SK-N-SH (cell line): ENCODE measurements around the gene TMEM114. TPM values are rescaled to one million over a fixed set of nuclear protein-coding genes. Genes with fewer than 3 reads are reported as not detected.

ENCODE experiments used
- CTCF ChIA-PET: fragments of 300-600, 350-600 bp; formaldehyde crosslinking; extraction: SDS; loops from one replicate; lab custom pipeline; 2021; lab: Yijun Ruan, JAX
- POLR2A ChIA-PET: fragments of 350-600 bp; sonication (Branson Sonifier 250); formaldehyde crosslinking; extraction: SDS; loops from one replicate; lab custom pipeline; 2020; ENCODE audit warnings: antibody characterized with exemption, inconsistent platforms; lab: Yijun Ruan, JAX
- DNase-seq: peaks from one replicate; pipeline ENCODE4 v3.0.0; 2012
- H2AFZ ChIP-seq: fragments of 200-600 bp; sonication (generic); 2 replicates; pipeline ENCODE4 v1.8.1; 2016; ENCODE audit warnings: antibody characterized with exemption, mild to moderate bottlenecking, low read depth
- H3F3A ChIP-seq: fragments of 200-600 bp; sonication (generic); replicated peaks from 2 replicates; pipeline ENCODE3; 2016; ENCODE audit warnings: antibody characterized with exemption, mild to moderate bottlenecking; ENCODE audit not compliant: insufficient read depth
- H3K27ac ChIP-seq, 2 experiments: fragments of 200-500 bp in 1 of 2; fragments of 200-600 bp in 1 of 2; sonication (Bioruptor generic) in 1 of 2; sonication (generic), shearing (Covaris generic) in 1 of 2; 2 replicates each; pipeline versions ENCODE4 v1.5.1 to v1.6.1; 2014 to 2016; ENCODE audit warnings: low read depth in 2 of 2, inconsistent platforms in 1 of 2, low read length in 1 of 2, mild to moderate bottlenecking in 1 of 2, mixed read lengths in 1 of 2
- H3K27me3 ChIP-seq: fragments of 200-600 bp; sonication (generic), shearing (Covaris generic); 2 replicates; pipeline ENCODE4 v1.6.1; 2016; ENCODE audit warnings: mixed run types; ENCODE audit not compliant: insufficient read depth
- H3K36me3 ChIP-seq, 2 experiments: fragments of 200-500 bp in 1 of 2; fragments of 200-600 bp in 1 of 2; sonication (Bioruptor generic) in 1 of 2; sonication (generic) in 1 of 2; replicated peaks in 1 of 2; 2 replicates each; pipeline versions ENCODE3 to v1.5.1; 2014 to 2016; ENCODE audit warnings: low read length in 1 of 2, mild to moderate bottlenecking in 1 of 2; ENCODE audit not compliant: insufficient read depth in 2 of 2, control insufficient read depth in 1 of 2
- H3K4me1 ChIP-seq, 2 experiments: fragments of 200-500 bp in 1 of 2; fragments of 200-600 bp in 1 of 2; sonication (Bioruptor generic) in 1 of 2; sonication (generic), shearing (Covaris generic) in 1 of 2; 2 replicates each; pipeline versions ENCODE4 v1.5.1 to v1.6.1; 2014 to 2016; ENCODE audit warnings: low read depth in 1 of 2, low read length in 1 of 2, mixed run types in 1 of 2; ENCODE audit not compliant: insufficient read depth in 2 of 2, control insufficient read depth in 1 of 2
- H3K4me2 ChIP-seq: fragments of 200-600 bp; sonication (generic), shearing (Covaris generic); 2 replicates; pipeline ENCODE4 v1.6.1; 2017; ENCODE audit warnings: mixed run types
- H3K4me3 ChIP-seq, 2 experiments: fragments of 200-500 bp in 1 of 2; fragments of 200-600 bp in 1 of 2; sonication (Bioruptor generic) in 1 of 2; sonication (generic), shearing (Covaris generic) in 1 of 2; 2 replicates each; pipeline versions ENCODE4 v1.5.1 to v1.8.1; 2014 to 2016; ENCODE audit warnings: low read depth in 2 of 2, inconsistent platforms in 1 of 2, low read length in 1 of 2, mild to moderate bottlenecking in 1 of 2, mixed read lengths in 1 of 2, moderate library complexity in 1 of 2
- H3K79me2 ChIP-seq: fragments of 200-600 bp; sonication (generic); 2 replicates; pipeline ENCODE4 v1.8.1; 2017; ENCODE audit warnings: mild to moderate bottlenecking; ENCODE audit not compliant: insufficient read depth
- H3K9ac ChIP-seq: fragments of 200-600 bp; sonication (generic); 2 replicates; pipeline ENCODE4 v1.6.1; 2017; ENCODE audit warnings: mixed run types
- H3K9me2 ChIP-seq: fragments of 200-600 bp; sonication (generic); 2 replicates; pipeline ENCODE4 v1.6.1; 2017; ENCODE audit warnings: mixed run types
- H3K9me3 ChIP-seq: fragments of 200-600 bp; sonication (generic); 2 replicates; pipeline ENCODE4 v1.6.1; 2017; ENCODE audit warnings: mixed run types, mild to moderate bottlenecking, moderate library complexity
- H4K20me1 ChIP-seq: fragments of 200-600 bp; sonication (generic); 2 replicates; pipeline ENCODE4 v1.6.1; 2017; ENCODE audit warnings: mild to moderate bottlenecking, mixed run types; ENCODE audit not compliant: insufficient read depth
- CHD2 ChIP-seq: fragments of 150-350 bp; IDR thresholded peaks from 2 replicates; pipeline ENCODE4 v1.6.1; 2018; ENCODE audit warnings: low read length; ENCODE audit not compliant: partially characterized antibody
- EZH2phosphoT487 ChIP-seq: fragments of 200-600 bp; sonication (generic); IDR thresholded peaks from 2 replicates; pipeline ENCODE4 v1.6.1; 2017; ENCODE audit warnings: low read depth, mixed run types, mild to moderate bottlenecking, antibody characterized with exemption, moderate library complexity, borderline replicate concordance
- FOSL2 ChIP-seq: IDR thresholded peaks from 2 replicates; pipeline ENCODE4 v1.4.0; 2012; ENCODE audit warnings: low read depth, mild to moderate bottlenecking, moderate library complexity, borderline replicate concordance
- FOXM1 ChIP-seq: IDR thresholded peaks from 2 replicates; pipeline ENCODE4 v1.4.0; 2012; ENCODE audit warnings: low read depth, mild to moderate bottlenecking
- GATA2 ChIP-seq: sonication (generic); formaldehyde crosslinking; IDR thresholded peaks from 2 replicates; pipeline ENCODE4 v1.5.0; 2020; ENCODE audit warnings: mild to moderate bottlenecking, missing genetic modification reagents
- JUND ChIP-seq: IDR thresholded peaks from 2 replicates; pipeline ENCODE4 v1.4.0; 2012
- MXI1 ChIP-seq: IDR thresholded peaks from 2 replicates; pipeline ENCODE4 v1.6.1; 2012; ENCODE audit warnings: mild to moderate bottlenecking, low read depth, low read length, improper control_type of control experiment
- NFIC ChIP-seq: IDR thresholded peaks from 2 replicates; pipeline ENCODE4 v1.4.0; 2012; ENCODE audit warnings: borderline replicate concordance
- NRF1 ChIP-seq: IDR thresholded peaks from 2 replicates; pipeline ENCODE4 v1.6.1; 2012; ENCODE audit warnings: low read depth, mild to moderate bottlenecking, low read length
- RAD21 ChIP-seq: IDR thresholded peaks from 2 replicates; pipeline ENCODE4 v1.6.1; 2012; ENCODE audit warnings: mild to moderate bottlenecking, low read length
- RCOR1 ChIP-seq: fragments of 150-350 bp; IDR thresholded peaks from 2 replicates; pipeline ENCODE4 v1.6.1; 2017; ENCODE audit warnings: antibody characterized with exemption, low read length
- REST ChIP-seq: IDR thresholded peaks from 2 replicates; pipeline ENCODE4 v1.6.1; 2012; ENCODE audit warnings: mild to moderate bottlenecking, low read depth, low read length, moderate library complexity
- RFX5 ChIP-seq: IDR thresholded peaks from 2 replicates; pipeline ENCODE4 v1.6.1; 2012; ENCODE audit warnings: mild to moderate bottlenecking, improper control_type of control experiment, low read length
- SIN3A ChIP-seq: IDR thresholded peaks from 2 replicates; pipeline ENCODE4 v1.6.1; 2012; ENCODE audit warnings: low read depth, mild to moderate bottlenecking, low read length, moderate library complexity, borderline replicate concordance
- SMC3 ChIP-seq: IDR thresholded peaks from 2 replicates; pipeline ENCODE4 v1.6.1; 2012; ENCODE audit warnings: low read depth, low read length, improper control_type of control experiment
- TCF12 ChIP-seq: IDR thresholded peaks from 2 replicates; pipeline ENCODE4 v1.4.0; 2012
- TEAD4 ChIP-seq: IDR thresholded peaks from 2 replicates; pipeline ENCODE4 v1.4.0; 2012; ENCODE audit warnings: mild to moderate bottlenecking, borderline replicate concordance; ENCODE audit not compliant: insufficient read depth
- USF1 ChIP-seq: IDR thresholded peaks from 2 replicates; pipeline ENCODE4 v1.4.0; 2012; ENCODE audit warnings: low read depth, borderline replicate concordance
- YY1 ChIP-seq: IDR thresholded peaks from 2 replicates; pipeline ENCODE4 v1.4.0; 2012; ENCODE audit warnings: low read depth, mild to moderate bottlenecking
- ZBTB33 ChIP-seq: IDR thresholded peaks from 2 replicates; pipeline ENCODE4 v1.4.0; 2012; ENCODE audit warnings: low read depth, borderline replicate concordance
- WGBS: methylation state at CpG from one replicate; pipeline ENCODE4 v1.1.6; 2017; ENCODE audit warnings: low lambda C conversion rate; 5-methylcytosine and 5-hydroxymethylcytosine counted together
- polyA plus RNA-seq, 3 experiments: library from polyadenylated mRNA; depleted of rRNA; stranded (reverse); fragments of >200 nt; gene quantifications; 2 replicates each; pipeline ENCODE4 v1.2.3, GENCODE V29; 2012
- TF ChIP-seq, protein P1 (sequence below): fragments of 150-350 bp; IDR thresholded peaks from 2 replicates; pipeline ENCODE4 v1.6.1; 2017; ENCODE audit warnings: antibody characterized with exemption, low read length, low read depth, borderline replicate concordance
- TF ChIP-seq, protein P2 (sequence below): IDR thresholded peaks from 2 replicates; pipeline ENCODE4 v1.4.0; 2012; ENCODE audit warnings: low read depth

The TMEM114 gene
- polyA plus RNA-seq, 1 of the 3 experiments (the other 2 are of a cell fraction): not detected

- TF ChIP-seq, protein P1, sequence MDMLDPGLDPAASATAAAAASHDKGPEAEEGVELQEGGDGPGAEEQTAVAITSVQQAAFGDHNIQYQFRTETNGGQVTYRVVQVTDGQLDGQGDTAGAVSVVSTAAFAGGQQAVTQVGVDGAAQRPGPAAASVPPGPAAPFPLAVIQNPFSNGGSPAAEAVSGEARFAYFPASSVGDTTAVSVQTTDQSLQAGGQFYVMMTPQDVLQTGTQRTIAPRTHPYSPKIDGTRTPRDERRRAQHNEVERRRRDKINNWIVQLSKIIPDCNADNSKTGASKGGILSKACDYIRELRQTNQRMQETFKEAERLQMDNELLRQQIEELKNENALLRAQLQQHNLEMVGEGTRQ: no peak
- TF ChIP-seq RAD21: no peak
- TF ChIP-seq FOXM1: no peak
- TF ChIP-seq TEAD4: no peak
- TF ChIP-seq, protein P2, sequence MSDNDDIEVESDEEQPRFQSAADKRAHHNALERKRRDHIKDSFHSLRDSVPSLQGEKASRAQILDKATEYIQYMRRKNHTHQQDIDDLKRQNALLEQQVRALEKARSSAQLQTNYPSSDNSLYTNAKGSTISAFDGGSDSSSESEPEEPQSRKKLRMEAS: no peak
- TF ChIP-seq RCOR1: no peak
- TF ChIP-seq YY1: no peak
- no peak for TF ChIP-seq USF1
- no peak for TF ChIP-seq SMC3
- no peak for TF ChIP-seq NRF1
- no peak for TF ChIP-seq MXI1
- no peak for TF ChIP-seq TCF12
- no peak for TF ChIP-seq EZH2phosphoT487
- TF ChIP-seq JUND: no peak
- TF ChIP-seq, all 33 proteins: peak for 0
Observed at GRCh38 chr16:8576141-8577004, 13.9 kb downstream of the TMEM114 start (continued).

DNA sequence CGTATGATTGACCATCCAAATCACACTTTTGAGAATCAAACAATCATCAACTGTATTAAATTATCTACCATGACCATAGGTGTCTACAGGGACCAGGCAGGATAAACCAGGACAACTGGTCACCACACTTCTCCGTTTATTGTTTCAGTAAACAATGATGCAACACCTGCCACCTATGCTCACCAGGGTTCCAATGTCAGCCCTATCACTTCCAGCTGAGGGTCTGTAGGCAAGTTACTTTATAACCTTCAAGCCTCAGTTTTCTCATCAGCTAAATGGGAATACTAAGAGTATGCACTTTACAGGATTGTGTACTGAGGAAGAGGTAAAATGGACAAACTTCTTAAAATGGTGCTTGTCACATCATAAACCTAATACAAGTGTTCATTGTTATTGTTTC lies 14.9 kb downstream of the TMEM114 start:
- Histone ChIP-seq H3K4me3 (no peak overlapping the region), H3K36me3 (no peaks in the 10 kb centered on the region), H3K9ac (no peak overlapping the region), H3K9me2 (no peaks in the 10 kb centered on the region), H2AFZ (no peak overlapping the region), H3K79me2 (no peaks in the 10 kb centered on the region), H3F3A (no peaks in the 10 kb centered on the region), H3K4me1 (peaks cover 0 to 15% of the 10 kb centered on the region in 2 experiments; a peak in 2 of 4 replicates), H3K9me3 (no peaks in the 10 kb centered on the region), H3K27ac (no peak overlapping the region), H3K27me3 (peaks cover 6% of the 10 kb centered on the region; the same call in 1 of the 2 replicates), H4K20me1 (no peaks in the 10 kb centered on the region), H3K4me2 (no peak overlapping the region)
- no peak for DNase-seq
- WGBS: 45% methylated on average over 2 of the region's 2 CpGs
- CTCF ChIA-PET: interaction anchor here (0.8 to 1.3 kb wide), 3 partner anchors 15 to 305 kb away, joined by 3 to 5 read pairs (median 4); partner anchors contain the start of gene TMEM114
- POLR2A ChIA-PET: no interaction called here
- TF ChIP-seq RFX5 (no peak), ZBTB33 (no peak), REST (no peak), FOSL2 (no peak), GATA2 (no peak), CHD2 (no peak), NFIC (no peak), USF1 (no peak), SIN3A (no peak), JUND (no peak)
- TF ChIP-seq, protein P1: no peak
